Dedifferentiated amniotic fluid mesenchymal stem cell (primary cell): ENCODE data around the gene OBSCN.
"Not testable (repeated sequence)": the region's sequence is repeated elsewhere in the genome, so short reads cannot be mapped to it uniquely, and the experiment has no call there.

ENCODE experiments used
- DNase-seq: peaks from one replicate; pipeline ENCODE4 v3.0.0-alpha.2; 2016; ENCODE audit errors: extremely low spot score

The OBSCN gene

GRCh38 chr1:228262475-228262874 is 54.6 kb downstream of the OBSCN start:
- no peak for DNase-seq

- no peak for DNase-seq
These were observed 55.8 kb downstream of the OBSCN start for GRCh38 chr1:228263636-228264035.

GRCh38 chr1:228264090-228264829 is 56.4 kb downstream of the OBSCN start:
- no peak for DNase-seq

- DNase-seq = no peak
These were observed 57.3 kb downstream of the OBSCN start for GRCh38 chr1:228265167-228265566.

GRCh38 chr1:228267962-228268880 is 60.4 kb downstream of the OBSCN start:
- DNase-seq = no peak

- DNase-seq = no peak
These were observed 61.0 kb downstream of the OBSCN start for GRCh38 chr1:228268881-228269265.

- DNase-seq = not testable (repeated sequence)
These were observed 61.6 kb downstream of the OBSCN start for GRCh38 chr1:228269431-228269830.

GRCh38 chr1:228270032-228270431 is 62.2 kb downstream of the OBSCN start:
- DNase-seq = no peak

- DNase-seq = no peak
These were observed 63.9 kb downstream of the OBSCN start for GRCh38 chr1:228271701-228272251.

- no peak for DNase-seq
These were observed 64.5 kb downstream of the OBSCN start for GRCh38 chr1:228272331-228272791.

GRCh38 chr1:228272831-228273571 is 65.2 kb downstream of the OBSCN start:
- DNase-seq = no peak

GRCh38 chr1:228273720-228274451 is 66.0 kb downstream of the OBSCN start:
- no peak for DNase-seq

- no peak for DNase-seq
These were observed 66.8 kb downstream of the OBSCN start for GRCh38 chr1:228274452-228275178.

GRCh38 chr1:228275179-228275429 is 67.3 kb downstream of the OBSCN start:
- DNase-seq = no peak

GRCh38 chr1:228275430-228276173 is 67.8 kb downstream of the OBSCN start:
- DNase-seq = peak; percentile 78

- DNase-seq = no peak
These were observed 68.5 kb downstream of the OBSCN start for GRCh38 chr1:228276174-228276831.

GRCh38 chr1:228276901-228277490 is 69.2 kb downstream of the OBSCN start:
- DNase-seq = no peak

- DNase-seq = no peak
These were observed 69.9 kb downstream of the OBSCN start for GRCh38 chr1:228277491-228278431.
